GM06990 (cell line): ENCODE data around the gene TCAF1.

Source experiments
- DNase-seq: peaks from one replicate; pipeline ENCODE4 v3.0.0-alpha.2; 2011; ENCODE audit not compliant: insufficient read length; ENCODE audit errors: extremely low read depth
- H3K27me3 ChIP-seq: replicated peaks from 2 replicates; pipeline ENCODE4 v1.6.0; 2011; ENCODE audit warnings: low read length; ENCODE audit not compliant: control insufficient read depth, insufficient read depth
- H3K36me3 ChIP-seq: 2 replicates; pipeline ENCODE4 v1.5.1; 2011; ENCODE audit warnings: low read length; ENCODE audit not compliant: control insufficient read depth, insufficient read depth
- H3K4me3 ChIP-seq: replicated peaks from 2 replicates; pipeline ENCODE4 v1.5.1; 2011; ENCODE audit warnings: low read depth, mild to moderate bottlenecking, control low read depth, low read length
- CTCF ChIP-seq: IDR thresholded peaks from 2 replicates; pipeline ENCODE4 v1.5.1; 2011; ENCODE audit warnings: low read length, control low read depth, mild to moderate bottlenecking, inconsistent platforms; ENCODE audit not compliant: insufficient read depth, poor library complexity, severe bottlenecking

Gene TCAF1

DNA sequence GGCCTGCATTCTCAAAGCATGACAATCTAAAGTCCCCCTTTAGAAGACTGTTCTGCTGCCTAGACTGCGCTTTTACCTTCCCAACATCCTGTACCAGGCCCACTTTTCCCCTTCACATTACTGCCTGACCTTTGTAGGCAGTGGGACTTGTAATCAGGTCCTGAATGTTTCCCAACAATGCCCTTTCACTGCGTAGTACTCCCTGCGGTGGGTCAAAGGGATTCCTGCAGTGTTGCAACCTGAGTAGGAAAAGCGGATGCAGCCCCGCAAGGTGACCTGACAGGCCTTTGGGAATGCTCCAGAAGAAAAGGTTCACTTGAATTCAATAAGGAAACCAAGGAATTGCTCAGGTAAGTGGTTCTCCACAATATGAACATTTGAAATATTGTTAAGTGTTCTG, 4.9 kb upstream of the TCAF1 start:
- H3K27me3 ChIP-seq = peaks cover 2% of the 10 kb centered on the region
- no peak for DNase-seq
- TF ChIP-seq CTCF = no peak

GRCh38 chr7:143906151-143906550, 4.2 kb upstream of the TCAF1 start:
- no peak overlapping the region for H3K4me3 ChIP-seq
- no peaks in the 10 kb centered on the region for H3K36me3 ChIP-seq
- DNase-seq = no peak
- H3K27me3 ChIP-seq = peaks cover 2% of the 10 kb centered on the region
- no peak for TF ChIP-seq CTCF

More for the DNA sequence above, 4.9 kb upstream of the TCAF1 start:
- Histone ChIP-seq H3K4me3 (no peak overlapping the region), H3K36me3 (no peaks in the 10 kb centered on the region)

DNA sequence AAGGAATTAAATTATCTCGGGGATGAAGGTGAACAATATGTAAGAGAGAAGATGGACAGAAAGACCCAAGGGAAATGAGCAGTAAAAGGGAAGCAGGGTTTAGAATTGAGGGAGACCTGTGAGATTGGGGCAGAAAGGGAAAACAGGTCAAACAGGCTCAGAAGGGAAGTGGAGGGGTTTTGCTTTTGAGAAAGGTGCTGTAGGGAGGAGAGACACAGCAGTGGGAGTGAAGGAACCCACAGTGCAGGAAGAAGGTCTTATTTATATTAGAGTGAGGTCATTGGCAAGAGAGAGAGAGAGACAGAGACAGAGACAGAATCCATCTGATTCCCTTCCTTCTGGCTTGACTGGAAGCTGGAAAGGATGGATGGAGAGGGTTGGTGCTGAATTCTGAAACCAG, 3.5 kb upstream of the TCAF1 start:
- no peaks in the 10 kb centered on the region for H3K36me3 ChIP-seq

GRCh38 chr7:143902332-143902899, 440 bp upstream of the TCAF1 start:
- Histone ChIP-seq H3K4me3 (no peak overlapping the region; the same call in 1 of the 2 replicates), H3K36me3 (no peaks in the 10 kb centered on the region), H3K27me3 (no peaks in the 10 kb centered on the region)
- no peak for DNase-seq
- no peak for TF ChIP-seq CTCF

More for the DNA sequence above, 3.5 kb upstream of the TCAF1 start:
- peaks cover 2% of the 10 kb centered on the region; the same call in 1 of the 2 replicates for H3K27me3 ChIP-seq
- H3K4me3 ChIP-seq = no peak overlapping the region
- no peak for DNase-seq
- TF ChIP-seq CTCF = no peak

- no peak for TF ChIP-seq CTCF
- Histone ChIP-seq H3K36me3 (no peaks in the 10 kb centered on the region), H3K4me3 (peak overlapping the region; percentile 84), H3K27me3 (no peaks in the 10 kb centered on the region)
- no peak for DNase-seq
Observed at GRCh38 chr7:143901332-143901667, 676 bp downstream of the TCAF1 start.

GRCh38 chr7:143900230-143900766, 1.7 kb downstream of the TCAF1 start:
- no peaks in the 10 kb centered on the region for H3K36me3 ChIP-seq
- H3K4me3 ChIP-seq = no peak overlapping the region
- no peak for DNase-seq
- H3K27me3 ChIP-seq = no peaks in the 10 kb centered on the region
- TF ChIP-seq CTCF = no peak
